Mucosa of rectum (tissue), 2 donors: Measurements from ENCODE around the gene DOK6.

Experiments used
- H3K27ac ChIP-seq, 2 donors: one replicate each; pipeline ENCODE4 v1.7.0; 2013; ENCODE audit warnings: inconsistent platforms in 2 of 2, low read depth in 2 of 2, low read length in 2 of 2
- H3K27me3 ChIP-seq, 2 donors: one replicate each; pipeline ENCODE4 v1.7.0; 2013; ENCODE audit warnings: low read length in 2 of 2; ENCODE audit not compliant: control insufficient read depth in 2 of 2, insufficient read depth in 2 of 2
- H3K36me3 ChIP-seq, 2 donors: one replicate each; pipeline ENCODE4 v1.7.0; 2013; ENCODE audit warnings: low read length in 2 of 2; ENCODE audit not compliant: control insufficient read depth in 2 of 2, insufficient read depth in 2 of 2
- H3K4me1 ChIP-seq, 2 donors: one replicate each; pipeline ENCODE4 v1.7.0; 2013; ENCODE audit warnings: low read length in 2 of 2, mild to moderate bottlenecking in 1 of 2; ENCODE audit not compliant: control insufficient read depth in 2 of 2, insufficient read depth in 2 of 2
- H3K4me3 ChIP-seq, 2 donors: one replicate each; pipeline ENCODE4 v1.7.0; 2013; ENCODE audit warnings: low read length in 2 of 2
- H3K9ac ChIP-seq, 2 donors: one replicate each; pipeline ENCODE4 v1.7.0; 2013; ENCODE audit warnings: low read length in 2 of 2, low read depth in 1 of 2, mild to moderate bottlenecking in 1 of 2
- H3K9me3 ChIP-seq, 2 donors: one replicate each; pipeline ENCODE4 v1.7.0; 2013; ENCODE audit warnings: low read length in 2 of 2; ENCODE audit not compliant: control insufficient read depth in 2 of 2
- donor health status: healthy.
- donor health status: Normal muscosa, but diverticular disease.

DOK6 gene

GRCh38 chr18:69747388-69747787, 346.7 kb downstream of the DOK6 start:
- H3K4me1 ChIP-seq, result no peaks in the 10 kb centered on the region
- H3K27me3 ChIP-seq, result no peaks in the 10 kb centered on the region
- H3K36me3 ChIP-seq, result no peaks in the 10 kb centered on the region
- H3K9me3 ChIP-seq, result no peaks in the 10 kb centered on the region
- no peak overlapping the region for H3K9ac ChIP-seq
- H3K27ac ChIP-seq, result no peak overlapping the region
- no peak overlapping the region for H3K4me3 ChIP-seq

GRCh38 chr18:69752737-69753380, 352.2 kb downstream of the DOK6 start:
- no peaks in the 10 kb centered on the region for H3K9me3 ChIP-seq
- no peaks in the 10 kb centered on the region for H3K4me1 ChIP-seq
- H3K27ac ChIP-seq, result no peak overlapping the region
- H3K9ac ChIP-seq, result no peak overlapping the region
- H3K36me3 ChIP-seq, result no peaks in the 10 kb centered on the region
- H3K4me3 ChIP-seq, result no peak overlapping the region
- H3K27me3 ChIP-seq, result no peaks in the 10 kb centered on the region

- Histone ChIP-seq H3K4me1 (no peaks in the 10 kb centered on the region), H3K9ac (no peak overlapping the region), H3K9me3 (no peaks in the 10 kb centered on the region), H3K27ac (no peak overlapping the region), H3K4me3 (no peak overlapping the region), H3K27me3 (no peaks in the 10 kb centered on the region), H3K36me3 (no peaks in the 10 kb centered on the region)
Observed at GRCh38 chr18:69754108-69754507, 353.4 kb downstream of the DOK6 start.

DNA sequence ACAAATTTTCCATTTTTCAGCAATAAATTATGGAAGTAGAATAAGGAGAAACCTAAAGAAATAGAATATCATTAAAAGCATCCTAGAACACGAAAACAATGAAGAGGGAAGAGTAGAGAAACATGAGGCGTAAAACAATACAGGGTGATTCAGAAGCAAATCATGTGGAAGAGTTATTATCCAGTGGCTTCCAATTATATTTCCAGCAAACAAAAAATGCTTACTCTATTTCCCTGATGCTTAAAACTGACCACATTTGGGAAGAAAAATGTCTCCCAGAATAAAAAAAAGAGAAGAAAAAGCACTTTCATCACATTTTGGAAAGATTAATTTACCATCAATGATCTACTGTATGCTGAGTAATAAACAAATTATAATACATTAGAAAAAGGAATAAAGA, 354.4 kb downstream of the DOK6 start:
- no peak overlapping the region for H3K4me3 ChIP-seq
- H3K27me3 ChIP-seq, result no peaks in the 10 kb centered on the region
- no peak overlapping the region for H3K27ac ChIP-seq
- H3K4me1 ChIP-seq, result no peaks in the 10 kb centered on the region
- no peaks in the 10 kb centered on the region for H3K9me3 ChIP-seq
- no peaks in the 10 kb centered on the region for H3K36me3 ChIP-seq
- no peak overlapping the region for H3K9ac ChIP-seq

DNA sequence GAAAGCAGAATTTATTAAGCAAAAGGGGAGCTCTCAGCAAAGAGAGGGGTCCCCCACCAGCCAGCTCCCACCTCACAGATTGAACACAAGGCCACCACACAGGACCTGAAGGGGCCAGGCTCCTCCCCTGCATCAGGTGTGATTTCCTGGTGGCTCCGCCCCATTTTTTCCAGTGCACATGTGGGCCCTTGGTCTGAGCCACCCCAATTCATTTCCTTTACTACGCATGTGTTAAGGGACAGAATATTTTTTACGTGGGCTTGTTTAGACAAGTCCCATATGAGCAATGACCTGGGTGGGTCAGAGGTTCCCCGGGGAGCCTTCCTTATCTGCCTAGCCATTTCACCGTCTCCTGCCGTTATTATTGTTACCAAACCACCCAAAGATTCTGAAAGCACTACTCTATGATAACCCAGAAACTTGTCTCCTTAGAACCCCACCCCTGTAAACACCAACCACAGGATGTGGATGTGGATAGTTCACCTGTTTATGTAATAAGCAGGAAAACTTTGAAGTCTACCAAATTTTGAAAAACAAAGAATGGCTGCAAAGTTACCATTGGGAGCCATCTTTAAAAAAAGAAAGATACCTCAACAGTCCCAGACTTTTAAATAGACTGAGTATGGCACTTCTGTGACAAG, 355.3 kb downstream of the DOK6 start:
- Histone ChIP-seq H3K36me3 (no peaks in the 10 kb centered on the region), H3K9me3 (no peaks in the 10 kb centered on the region), H3K27me3 (no peaks in the 10 kb centered on the region), H3K4me3 (no peak overlapping the region), H3K9ac (no peak overlapping the region), H3K4me1 (no peaks in the 10 kb centered on the region), H3K27ac (no peak overlapping the region)

- H3K36me3 ChIP-seq, result no peaks in the 10 kb centered on the region
- no peaks in the 10 kb centered on the region for H3K4me1 ChIP-seq
- no peak overlapping the region for H3K9ac ChIP-seq
- no peaks in the 10 kb centered on the region for H3K9me3 ChIP-seq
- no peaks in the 10 kb centered on the region for H3K27me3 ChIP-seq
- no peak overlapping the region for H3K27ac ChIP-seq
- no peak overlapping the region for H3K4me3 ChIP-seq
Observed at GRCh38 chr18:69757733-69758132, 357.0 kb downstream of the DOK6 start.

GRCh38 chr18:69758458-69758857, 357.8 kb downstream of the DOK6 start:
- H3K4me3 ChIP-seq, result no peak overlapping the region
- H3K4me1 ChIP-seq, result no peaks in the 10 kb centered on the region
- H3K27ac ChIP-seq, result no peak overlapping the region
- no peak overlapping the region for H3K9ac ChIP-seq
- no peaks in the 10 kb centered on the region for H3K27me3 ChIP-seq
- no peaks in the 10 kb centered on the region for H3K36me3 ChIP-seq
- no peaks in the 10 kb centered on the region for H3K9me3 ChIP-seq

DNA sequence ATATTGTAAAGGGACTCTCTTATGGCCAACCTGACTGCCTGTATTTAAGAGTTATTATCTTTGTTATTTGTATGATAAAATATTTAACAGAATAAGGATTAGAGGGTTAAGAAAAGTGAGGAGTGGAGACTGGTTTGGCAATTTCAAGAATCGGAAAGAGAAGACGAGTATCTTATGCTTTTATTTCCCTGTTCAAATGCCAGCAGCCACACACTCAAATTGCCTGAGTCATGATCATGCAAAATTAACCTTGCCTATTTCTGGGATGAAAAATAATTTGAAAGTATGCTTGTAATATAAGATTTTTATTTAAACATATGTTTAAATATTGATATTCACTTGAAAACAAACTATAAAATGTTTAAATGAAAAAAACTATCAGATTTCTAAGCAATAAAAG, 358.4 kb downstream of the DOK6 start:
- no peaks in the 10 kb centered on the region for H3K4me1 ChIP-seq
- H3K9ac ChIP-seq, result no peak overlapping the region

GRCh38 chr18:69763002-69763401, 362.3 kb downstream of the DOK6 start:
- no peak overlapping the region for H3K4me3 ChIP-seq
- no peaks in the 10 kb centered on the region for H3K4me1 ChIP-seq
- no peak overlapping the region for H3K27ac ChIP-seq
- no peaks in the 10 kb centered on the region for H3K9me3 ChIP-seq
- H3K36me3 ChIP-seq, result no peaks in the 10 kb centered on the region
- no peaks in the 10 kb centered on the region for H3K27me3 ChIP-seq
- H3K9ac ChIP-seq, result no peak overlapping the region

More for the DNA sequence above, 358.4 kb downstream of the DOK6 start:
- Histone ChIP-seq H3K36me3 (no peaks in the 10 kb centered on the region), H3K9me3 (no peaks in the 10 kb centered on the region), H3K27me3 (no peaks in the 10 kb centered on the region), H3K4me3 (no peak overlapping the region), H3K27ac (no peak overlapping the region)

DNA sequence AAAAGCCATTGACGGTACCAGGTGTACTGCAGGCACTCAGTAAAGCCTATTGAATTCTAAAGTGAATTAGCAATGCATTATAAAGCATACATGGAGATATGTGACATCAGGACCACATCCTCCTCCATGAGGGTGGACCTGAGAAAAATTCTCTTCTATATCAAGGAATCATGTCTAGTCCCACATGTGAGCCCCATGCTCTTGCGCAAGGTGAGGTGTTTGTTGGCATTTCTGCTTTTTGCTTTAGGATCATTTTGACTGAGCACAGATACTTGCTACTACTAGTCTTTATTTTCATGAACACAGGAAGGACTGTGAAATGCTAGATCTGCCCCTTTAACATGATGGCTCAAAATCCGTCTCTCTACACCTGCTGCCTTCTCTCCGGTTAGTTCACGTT, 363.1 kb downstream of the DOK6 start:
- no peak overlapping the region for H3K27ac ChIP-seq
- no peaks in the 10 kb centered on the region for H3K9me3 ChIP-seq
- no peaks in the 10 kb centered on the region for H3K27me3 ChIP-seq
- H3K4me1 ChIP-seq, result no peaks in the 10 kb centered on the region
- H3K36me3 ChIP-seq, result no peaks in the 10 kb centered on the region
- no peak overlapping the region for H3K9ac ChIP-seq
- H3K4me3 ChIP-seq, result no peak overlapping the region
